GM19467 (cell line): ENCODE results near the gene MAL.
"Not testable (repeated sequence)": the region's sequence is repeated elsewhere in the genome, so short reads cannot be mapped to it uniquely, and the experiment has no call there.

ENCODE experiments used
- ATAC-seq: cut with Tn5 transposase; IDR thresholded peaks from one replicate; pipeline ENCODE4 v1.9.1; 2021; ENCODE audit warnings: mild to moderate bottlenecking, moderate library complexity; ENCODE audit not compliant: unreplicated experiment

MAL gene

GRCh38 chr2:95032341-95032740 lies 6.8 kb downstream of the MAL start:
- no peak for ATAC-seq

DNA sequence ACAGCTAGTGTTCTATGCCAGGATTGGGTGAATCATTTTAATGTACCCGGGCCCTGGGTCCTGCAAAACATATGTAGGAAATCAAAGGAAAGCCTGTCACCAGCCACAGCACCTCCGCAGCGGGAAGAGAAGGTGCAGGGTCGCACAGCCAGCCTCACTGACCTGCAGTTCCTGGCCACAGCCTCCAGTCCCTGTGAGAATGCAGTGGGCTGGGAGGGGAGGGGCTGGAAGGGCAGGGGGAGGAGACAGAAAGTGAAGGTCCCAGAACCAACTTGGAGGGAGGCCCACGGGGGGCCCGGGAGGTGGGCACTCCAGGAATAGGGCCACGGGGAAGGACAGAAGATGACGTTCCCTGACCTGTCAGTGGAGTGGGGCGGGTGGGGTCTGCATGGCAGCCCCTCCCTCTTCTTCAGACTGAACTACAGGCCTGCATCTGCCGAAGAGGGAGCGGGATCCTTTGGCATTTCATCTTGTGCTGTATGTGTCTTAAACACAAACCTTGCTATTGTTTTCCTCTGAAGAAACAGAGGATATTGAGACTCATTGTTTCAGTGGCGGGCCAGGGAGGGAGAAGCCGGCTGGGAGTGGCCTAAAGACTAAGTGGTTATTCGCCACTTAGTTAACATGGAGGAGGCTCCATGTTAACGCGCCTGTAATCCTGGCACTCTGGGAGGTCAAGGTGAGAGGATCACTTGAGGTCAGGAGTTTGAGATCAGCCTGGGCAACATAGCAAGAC lies 7.5 kb downstream of the MAL start:
- no peak for ATAC-seq

GRCh38 chr2:95034221-95034620 lies 8.7 kb downstream of the MAL start:
- no peak for ATAC-seq

- no peak for ATAC-seq
Observed at GRCh38 chr2:95034818-95035217, 9.3 kb downstream of the MAL start.

DNA sequence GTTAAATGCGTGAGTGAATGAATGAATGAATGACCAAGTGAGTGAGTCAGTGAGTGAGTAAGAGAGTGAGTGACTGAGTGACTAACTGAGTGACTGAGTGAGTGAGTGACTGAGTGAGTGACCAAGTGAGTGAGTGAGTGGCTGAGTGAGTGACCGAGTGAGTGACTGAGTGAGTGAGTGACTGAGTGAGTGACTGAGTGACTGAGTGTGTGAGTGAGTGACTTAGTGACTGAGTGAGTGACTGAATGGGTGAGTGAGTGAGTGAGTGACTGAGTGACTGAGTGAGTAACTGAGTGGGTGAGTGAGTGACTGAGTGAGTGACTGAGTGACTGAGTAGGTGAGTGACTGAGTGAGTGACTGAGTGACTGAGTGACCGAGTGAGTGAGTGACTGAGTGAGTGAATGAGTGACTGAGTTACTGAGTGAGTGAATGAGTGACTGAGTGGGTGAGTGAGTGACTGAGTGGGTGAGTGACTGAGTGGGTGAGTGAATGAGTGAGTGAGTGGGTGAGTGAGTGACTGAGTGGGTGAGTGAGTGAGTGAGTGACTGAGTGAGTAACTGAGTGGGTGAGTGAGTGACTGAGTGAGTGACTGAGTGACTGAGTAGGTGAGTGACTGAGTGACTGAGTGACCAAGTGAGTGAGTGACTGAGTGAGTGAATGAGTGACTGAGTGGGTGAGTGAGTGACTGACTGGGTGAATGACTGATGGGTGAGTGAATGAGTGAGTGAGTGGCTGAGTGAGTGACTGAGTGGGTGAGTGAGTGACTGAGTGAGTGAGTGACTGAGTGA lies 11.3 kb downstream of the MAL start:
- no peak for ATAC-seq

GRCh38 chr2:95037384-95037839 lies 11.9 kb downstream of the MAL start:
- no peak for ATAC-seq

DNA sequence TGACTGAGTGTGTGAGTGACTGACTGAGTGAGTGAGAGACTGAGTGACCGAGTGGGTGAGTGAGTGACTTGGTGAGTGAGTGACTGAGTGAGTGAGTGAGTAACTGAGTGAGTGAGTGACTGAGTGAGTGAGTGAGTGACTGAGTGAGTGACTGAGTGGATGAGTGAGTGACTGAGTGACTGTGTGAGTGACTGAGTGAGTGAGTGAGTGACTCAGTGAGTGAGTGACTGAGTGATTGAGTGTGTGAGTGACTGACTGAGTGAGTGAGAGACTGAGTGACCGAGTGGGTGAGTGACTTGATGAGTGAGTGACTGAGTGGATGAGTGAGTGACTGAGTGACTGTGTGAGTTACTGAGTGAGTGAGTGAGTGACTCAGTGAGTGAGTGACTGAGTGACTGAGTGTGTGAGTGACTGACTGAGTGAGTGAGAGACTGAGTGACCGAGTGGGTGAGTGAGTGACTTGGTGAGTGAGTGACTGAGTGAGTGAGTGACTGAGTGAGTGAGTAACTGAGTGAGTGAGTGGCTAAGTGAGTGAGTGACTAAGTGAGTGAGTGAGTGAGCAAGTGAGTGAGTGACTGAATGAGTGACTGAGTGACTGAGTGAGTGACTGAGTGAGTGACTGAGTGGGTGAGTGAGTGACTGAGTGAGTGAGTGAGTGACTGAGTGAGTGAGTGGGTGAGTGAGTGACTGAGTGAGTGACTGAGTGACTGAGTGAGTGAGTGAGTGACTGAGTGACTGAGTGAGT lies 12.5 kb downstream of the MAL start:
- ATAC-seq: not testable (repeated sequence)

DNA sequence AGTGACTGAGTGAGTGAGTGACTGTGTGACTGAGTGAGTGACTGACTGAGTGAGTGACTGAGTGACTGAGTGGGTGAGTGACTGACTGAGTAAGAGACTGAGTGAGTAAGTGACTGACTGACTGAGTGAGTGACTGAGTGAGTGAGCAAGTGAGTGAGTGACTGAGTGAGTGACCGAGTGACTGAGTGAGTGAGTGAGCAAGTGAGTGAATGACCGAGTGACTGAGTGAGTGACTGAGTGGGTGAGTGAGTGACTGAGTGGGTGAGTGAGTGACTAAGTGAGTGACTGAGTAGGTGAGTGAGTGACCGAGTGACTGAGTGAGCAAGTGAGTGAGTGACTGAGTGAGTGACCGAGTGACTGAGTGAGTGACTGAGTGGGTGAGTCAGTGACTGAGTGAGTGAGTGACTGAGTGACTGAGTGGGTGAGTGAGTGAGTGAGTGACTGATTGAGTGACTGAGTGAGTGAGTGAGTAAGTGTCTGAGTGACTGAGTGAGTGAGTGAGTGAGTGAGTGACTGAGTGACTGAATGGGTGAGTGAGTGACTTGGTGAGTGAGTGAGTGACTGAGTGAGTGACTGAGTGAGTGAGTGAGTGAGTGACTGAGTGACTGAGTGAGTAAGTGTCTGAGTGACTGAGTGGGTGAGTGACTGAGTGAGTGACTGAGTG lies 13.3 kb downstream of the MAL start:
- ATAC-seq: no peak

DNA sequence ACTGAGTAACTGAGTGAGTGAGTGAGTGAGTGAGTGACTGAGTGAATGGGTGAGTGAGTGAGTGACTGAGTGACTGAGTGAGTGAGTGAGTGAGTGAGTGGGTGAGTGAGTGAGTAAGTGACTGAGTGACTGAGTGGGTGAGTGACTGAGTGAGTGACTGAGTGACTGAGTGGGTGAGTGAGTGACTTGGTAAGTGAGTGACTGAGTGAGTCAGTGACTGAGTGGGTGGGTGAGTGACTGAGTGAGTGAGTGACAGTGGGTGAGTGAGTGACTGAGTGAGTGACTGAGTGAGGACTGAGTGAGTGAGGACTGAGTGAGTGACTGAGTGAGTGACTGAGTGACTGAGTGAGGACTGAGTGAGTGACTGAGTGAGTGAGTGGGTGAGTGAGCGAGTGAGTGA lies 13.9 kb downstream of the MAL start:
- no peak for ATAC-seq

DNA sequence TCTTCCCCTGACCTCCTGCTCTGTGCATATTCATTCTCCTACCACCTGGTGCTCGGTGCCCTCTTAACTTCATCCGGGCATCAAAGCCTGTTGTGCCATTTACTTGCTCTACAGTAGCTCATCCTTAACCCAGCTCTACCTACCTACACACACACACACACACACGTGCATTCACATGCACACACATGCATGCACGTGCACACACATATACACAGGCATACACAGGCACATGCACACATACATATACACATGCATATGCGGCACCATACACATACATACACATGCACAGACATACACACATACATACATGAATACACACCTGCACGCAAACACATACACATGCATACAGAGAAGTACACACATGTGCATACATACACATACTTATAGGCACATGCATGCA lies 14.5 kb downstream of the MAL start:
- no peak for ATAC-seq

- no peak for ATAC-seq
Observed at GRCh38 chr2:95040426-95040825, 14.9 kb downstream of the MAL start.

- ATAC-seq: no peak
Observed at GRCh38 chr2:95041060-95041823, 15.7 kb downstream of the MAL start.

GRCh38 chr2:95041824-95042442 lies 16.4 kb downstream of the MAL start:
- ATAC-seq: no peak

- ATAC-seq: no peak
Observed at GRCh38 chr2:95042472-95043271, 17.2 kb downstream of the MAL start.

DNA sequence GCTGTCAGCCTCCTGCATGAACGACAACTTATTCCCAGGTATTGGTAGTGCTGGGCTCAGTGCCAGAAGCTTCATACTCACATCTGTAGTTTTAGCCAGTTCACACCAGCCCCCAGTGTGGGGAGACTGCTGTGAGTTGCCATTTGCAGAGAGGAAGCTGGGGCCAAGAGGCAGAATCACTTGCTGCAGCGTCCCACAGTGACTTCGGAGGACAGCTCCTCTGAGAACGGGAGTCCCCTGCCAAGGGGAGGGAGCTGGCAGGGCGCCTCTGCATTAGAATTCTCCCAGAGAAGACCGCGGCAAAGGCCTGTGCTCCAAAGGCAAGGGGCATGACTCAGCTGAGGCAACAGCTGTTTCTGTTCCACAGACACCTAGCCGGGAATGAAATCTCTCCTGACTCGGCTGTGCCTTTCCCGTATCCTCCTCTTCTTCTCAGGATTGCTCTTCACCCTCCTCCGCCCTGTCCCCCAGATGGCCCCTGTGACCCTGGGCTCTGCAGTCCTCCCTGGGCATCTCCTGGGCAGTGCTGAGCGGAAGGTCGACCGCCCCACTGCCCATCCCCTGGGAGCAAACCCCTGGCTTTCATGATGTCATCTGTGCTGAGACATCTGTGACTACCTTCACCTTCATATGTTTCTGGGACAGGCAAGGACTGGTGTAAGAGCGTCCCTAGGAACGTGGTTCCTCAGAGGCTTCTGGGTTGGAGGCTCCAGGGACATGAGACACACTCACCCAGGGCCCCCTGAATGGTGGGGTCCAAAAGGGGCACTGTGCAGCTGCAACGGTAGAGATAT lies 18.0 kb downstream of the MAL start:
- no peak for ATAC-seq

GRCh38 chr2:95044601-95045000 lies 19.1 kb downstream of the MAL start:
- ATAC-seq: no peak

GRCh38 chr2:95046371-95047112 lies 21.0 kb downstream of the MAL start:
- no peak for ATAC-seq
